Endothelial cell (in vitro differentiated cells): ENCODE results near the gene SELENOF. TPM values are rescaled to one million over a fixed set of nuclear protein-coding genes. Genes with fewer than 3 reads are reported as not detected.

Source experiments
- DNase-seq: peaks from one replicate; pipeline ENCODE4 v3.0.0; 2021; ENCODE audit warnings: low spot score
- H3K27ac Mint-ChIP-seq: one replicate; pipeline ENCODE4 v1.8.0; 2021; ENCODE audit warnings: mixed read lengths, inconsistent platforms; ENCODE audit not compliant: unreplicated experiment
- H3K27me3 Mint-ChIP-seq: one replicate; pipeline ENCODE4 v1.8.0; 2021; ENCODE audit warnings: mild to moderate bottlenecking, moderate library complexity, mixed read lengths, inconsistent platforms; ENCODE audit not compliant: unreplicated experiment
- H3K36me3 Mint-ChIP-seq: one replicate; pipeline ENCODE4 v1.8.0; 2021; ENCODE audit warnings: mild to moderate bottlenecking, low read depth, mixed read lengths, inconsistent platforms; ENCODE audit not compliant: unreplicated experiment
- H3K4me1 Mint-ChIP-seq: one replicate; pipeline ENCODE4 v1.8.0; 2021; ENCODE audit warnings: mild to moderate bottlenecking, mixed read lengths, inconsistent platforms; ENCODE audit not compliant: unreplicated experiment
- H3K4me3 Mint-ChIP-seq: one replicate; pipeline ENCODE4 v1.8.0; 2021; ENCODE audit warnings: mild to moderate bottlenecking, mixed read lengths, inconsistent platforms; ENCODE audit not compliant: unreplicated experiment
- H3K9me3 Mint-ChIP-seq: one replicate; pipeline ENCODE4 v1.8.0; 2021; ENCODE audit warnings: mixed read lengths, inconsistent platforms; ENCODE audit not compliant: unreplicated experiment
- total RNA-seq: library from RNA; stranded (reverse); fragmentation: NEBNext Ultra II Directional; extraction: Animal tissue kit (Norgen Biotek cat#: 25700); gene quantifications from one replicate; pipeline ENCODE4 v1.2.1, GENCODE V29; 2021; ENCODE audit not compliant: unreplicated experiment
- TF ChIP-seq, protein P1 (sequence below): fragments of 200-600 bp; sonication (generic); IDR thresholded peaks from one replicate; pipeline ENCODE4 v1.5.0; 2021; ENCODE audit warnings: antibody characterized with exemption; ENCODE audit not compliant: unreplicated experiment

The SELENOF gene
- total RNA-seq, 1 donor from 2014 or later = 131 TPM

DNA sequence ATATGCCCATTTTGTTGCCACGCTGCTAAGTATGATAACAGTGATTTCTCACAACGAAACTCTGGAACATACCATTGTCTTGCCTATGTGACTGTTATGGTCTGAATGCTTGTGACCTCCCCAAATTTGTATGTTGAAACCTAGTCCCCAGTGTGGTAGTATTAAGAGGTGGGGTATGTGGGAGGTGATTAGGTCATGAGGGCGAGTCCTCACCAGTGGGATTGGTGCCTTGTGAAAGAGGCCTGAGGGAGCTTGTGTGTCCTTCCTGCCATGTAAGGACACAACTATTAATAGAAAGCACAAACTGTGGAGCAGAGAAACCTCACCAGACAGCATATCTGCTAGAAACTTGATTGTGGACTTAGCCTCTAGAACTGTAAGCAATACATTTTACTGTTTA lies 84.6 kb downstream of the SELENOF start:
- H3K9me3 Mint-ChIP-seq = no peaks in the 10 kb centered on the region
- no peaks in the 10 kb centered on the region for H3K4me1 Mint-ChIP-seq
- H3K27ac Mint-ChIP-seq = no peak overlapping the region
- DNase-seq = no peak
- TF ChIP-seq, protein P1, sequence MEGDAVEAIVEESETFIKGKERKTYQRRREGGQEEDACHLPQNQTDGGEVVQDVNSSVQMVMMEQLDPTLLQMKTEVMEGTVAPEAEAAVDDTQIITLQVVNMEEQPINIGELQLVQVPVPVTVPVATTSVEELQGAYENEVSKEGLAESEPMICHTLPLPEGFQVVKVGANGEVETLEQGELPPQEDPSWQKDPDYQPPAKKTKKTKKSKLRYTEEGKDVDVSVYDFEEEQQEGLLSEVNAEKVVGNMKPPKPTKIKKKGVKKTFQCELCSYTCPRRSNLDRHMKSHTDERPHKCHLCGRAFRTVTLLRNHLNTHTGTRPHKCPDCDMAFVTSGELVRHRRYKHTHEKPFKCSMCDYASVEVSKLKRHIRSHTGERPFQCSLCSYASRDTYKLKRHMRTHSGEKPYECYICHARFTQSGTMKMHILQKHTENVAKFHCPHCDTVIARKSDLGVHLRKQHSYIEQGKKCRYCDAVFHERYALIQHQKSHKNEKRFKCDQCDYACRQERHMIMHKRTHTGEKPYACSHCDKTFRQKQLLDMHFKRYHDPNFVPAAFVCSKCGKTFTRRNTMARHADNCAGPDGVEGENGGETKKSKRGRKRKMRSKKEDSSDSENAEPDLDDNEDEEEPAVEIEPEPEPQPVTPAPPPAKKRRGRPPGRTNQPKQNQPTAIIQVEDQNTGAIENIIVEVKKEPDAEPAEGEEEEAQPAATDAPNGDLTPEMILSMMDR = no peak
- H3K4me3 Mint-ChIP-seq = no peak overlapping the region
- H3K36me3 Mint-ChIP-seq = no peaks in the 10 kb centered on the region
- H3K27me3 Mint-ChIP-seq = peaks cover 1% of the 10 kb centered on the region

DNA sequence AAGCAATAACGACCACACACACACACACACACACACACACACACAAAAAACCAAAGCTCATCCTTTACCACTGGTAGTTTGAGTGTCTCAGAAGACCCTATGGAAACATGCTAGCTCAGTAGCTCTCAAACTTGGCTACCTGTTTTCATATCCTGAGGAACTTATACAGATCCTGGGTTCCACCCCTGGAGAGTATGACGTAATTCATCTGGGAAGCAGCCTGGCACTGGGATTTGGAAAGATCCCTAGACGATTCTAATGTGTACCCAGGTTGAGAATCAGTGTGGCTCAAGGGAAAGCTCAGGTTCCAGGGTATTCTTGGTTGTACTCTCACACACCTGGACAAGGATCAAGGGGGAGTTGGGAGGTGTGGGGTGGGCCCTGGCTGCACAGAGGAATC lies 85.9 kb downstream of the SELENOF start:
- no peaks in the 10 kb centered on the region for H3K4me1 Mint-ChIP-seq
- no peak for DNase-seq
- H3K4me3 Mint-ChIP-seq = no peak overlapping the region
- TF ChIP-seq, protein P1 = no peak
- no peaks in the 10 kb centered on the region for H3K36me3 Mint-ChIP-seq
- H3K27ac Mint-ChIP-seq = no peak overlapping the region
- H3K27me3 Mint-ChIP-seq = peaks cover 1% of the 10 kb centered on the region
- H3K9me3 Mint-ChIP-seq = no peaks in the 10 kb centered on the region

DNA sequence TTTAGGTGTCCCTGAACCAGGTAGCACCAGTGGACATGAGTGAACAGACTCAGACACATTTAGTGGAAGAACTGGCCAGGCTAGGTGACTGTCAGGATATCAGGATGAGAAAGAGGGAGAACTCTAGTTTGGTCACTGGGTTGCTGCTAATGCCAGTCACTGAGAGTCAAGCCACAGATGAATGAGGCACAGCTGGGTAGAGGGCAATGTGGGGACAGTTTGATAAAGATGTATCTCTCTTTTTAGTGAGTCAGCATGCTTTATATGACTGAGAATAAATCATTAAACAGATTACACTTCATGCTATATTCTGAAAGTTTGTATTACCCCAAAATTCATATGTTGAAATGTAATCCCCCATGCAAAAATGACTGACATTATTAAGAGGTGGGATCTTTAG lies 87.1 kb downstream of the SELENOF start:
- TF ChIP-seq, protein P1 = no peak
- no peaks in the 10 kb centered on the region for H3K9me3 Mint-ChIP-seq
- H3K4me3 Mint-ChIP-seq = no peak overlapping the region
- peaks cover 1% of the 10 kb centered on the region for H3K27me3 Mint-ChIP-seq
- no peak for DNase-seq
- no peaks in the 10 kb centered on the region for H3K36me3 Mint-ChIP-seq
- H3K27ac Mint-ChIP-seq = no peak overlapping the region
- no peaks in the 10 kb centered on the region for H3K4me1 Mint-ChIP-seq

DNA sequence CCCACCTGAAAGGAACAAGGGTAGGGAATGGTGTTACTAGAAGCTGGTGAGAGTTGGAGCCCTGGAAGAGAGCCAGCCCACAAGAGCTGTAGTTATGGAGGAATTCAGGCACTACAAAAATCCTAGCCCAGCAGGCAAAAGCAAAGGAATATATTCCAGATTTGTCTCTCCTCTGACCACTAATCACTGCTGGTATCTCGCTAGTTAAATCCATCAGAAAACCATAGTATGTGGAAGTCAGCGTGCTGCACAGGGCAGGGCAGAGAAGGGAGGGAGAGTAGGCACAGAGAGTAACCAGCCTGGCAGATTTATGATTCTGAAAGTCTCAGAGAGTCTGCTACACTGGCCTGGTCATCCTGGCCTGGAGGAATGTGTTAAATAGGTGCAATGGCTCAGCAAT lies 88.6 kb downstream of the SELENOF start:
- Mint-ChIP-seq H3K27ac (no peak overlapping the region), H3K27me3 (peaks cover 1% of the 10 kb centered on the region)

DNA sequence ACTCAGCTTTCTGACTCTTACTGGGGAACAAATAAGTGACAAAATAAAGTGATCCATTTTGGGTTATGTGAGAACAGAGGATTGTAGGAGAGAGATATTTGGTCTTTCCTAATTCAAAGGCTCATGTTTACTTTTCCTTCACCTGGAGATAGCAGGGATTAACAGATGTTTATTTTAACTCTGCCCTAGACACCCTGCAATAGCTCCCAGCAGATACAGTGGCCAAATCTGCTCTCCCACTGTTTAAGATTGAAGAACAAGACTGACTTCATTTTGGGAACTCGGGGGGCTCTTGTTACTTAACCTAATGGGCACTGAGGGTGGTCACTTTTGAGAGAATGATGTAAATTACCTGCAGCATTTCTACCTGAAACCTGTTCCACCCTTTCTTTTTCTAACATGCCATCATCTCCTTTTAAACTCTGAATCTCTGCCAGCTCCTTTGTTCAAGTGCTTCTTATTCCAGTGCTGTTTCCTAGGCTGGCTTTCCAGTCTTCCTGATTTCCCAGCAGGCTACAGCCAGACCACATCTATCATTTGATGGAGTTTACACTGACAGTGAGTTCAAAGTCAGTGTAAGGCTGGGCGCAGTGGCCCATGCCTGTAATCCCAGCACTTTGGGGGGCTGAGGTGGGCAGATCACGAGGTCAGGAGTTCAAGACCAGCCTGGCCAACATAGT lies 90.0 kb downstream of the SELENOF start:
- H3K4me3 Mint-ChIP-seq = no peak overlapping the region
- H3K4me1 Mint-ChIP-seq = no peaks in the 10 kb centered on the region
- H3K27me3 Mint-ChIP-seq = peaks cover 1% of the 10 kb centered on the region
- TF ChIP-seq, protein P1 = no peak
- no peak overlapping the region for H3K27ac Mint-ChIP-seq
- DNase-seq = no peak
- H3K36me3 Mint-ChIP-seq = no peaks in the 10 kb centered on the region
- no peaks in the 10 kb centered on the region for H3K9me3 Mint-ChIP-seq

More for the DNA sequence above, 88.6 kb downstream of the SELENOF start:
- no peaks in the 10 kb centered on the region for H3K9me3 Mint-ChIP-seq
- no peak for DNase-seq
- no peak overlapping the region for H3K4me3 Mint-ChIP-seq
- no peaks in the 10 kb centered on the region for H3K36me3 Mint-ChIP-seq
- TF ChIP-seq, protein P1 = no peak
- no peaks in the 10 kb centered on the region for H3K4me1 Mint-ChIP-seq
